Measurements from ENCODE around the gene UBE3D.
"Not testable (repeated sequence)": the region's sequence is repeated elsewhere in the genome, so short reads cannot be mapped to it uniquely, and the experiment has no call there.

The UBE3D gene

GRCh38 chr6:83055366-83055964 lies 10.2 kb downstream of the UBE3D start:
- DNase-seq (ENCODE audit: low read depth in 2 of 2): peak in 1 of 2 donors; percentile 6

- DNase-seq (ENCODE audit: low read depth in 2 of 2): no peak
Observed at GRCh38 chr6:83053678-83054077, 12.0 kb downstream of the UBE3D start.

DNA sequence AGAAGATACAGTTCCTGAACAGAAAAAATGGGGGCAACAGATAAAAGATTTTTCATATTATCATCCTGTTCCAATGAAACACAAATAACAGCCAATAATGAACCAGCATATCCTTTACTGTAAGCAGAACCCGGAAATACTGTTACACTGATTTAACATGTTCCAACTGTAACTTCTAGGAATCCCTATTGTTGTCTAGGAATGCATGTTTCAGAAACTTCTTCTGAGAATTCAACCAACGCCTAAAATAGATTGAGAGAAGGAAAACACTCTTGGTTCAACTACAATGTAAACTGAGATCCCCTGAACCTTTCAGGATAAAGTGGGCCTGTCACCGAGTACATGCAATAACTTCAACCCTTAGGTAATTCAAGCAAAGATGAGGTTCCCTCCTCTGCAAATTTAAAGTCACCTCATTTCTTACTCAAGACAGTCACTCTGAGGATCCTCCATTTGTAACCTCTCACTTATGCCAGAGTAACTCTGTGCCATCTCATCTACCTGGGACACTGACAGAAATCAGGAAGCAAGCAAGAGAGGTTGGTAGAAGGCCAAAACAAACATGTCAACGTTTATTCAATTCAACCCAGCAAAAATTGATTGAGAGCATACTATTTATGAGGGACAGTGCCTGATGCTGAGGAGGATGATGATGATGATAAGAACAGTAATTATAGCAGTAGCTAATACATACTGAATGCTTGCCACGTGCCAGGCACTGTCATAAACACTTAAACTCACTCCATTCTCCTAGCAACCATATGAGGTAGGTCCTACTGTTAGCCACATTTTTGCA lies 14.1 kb downstream of the UBE3D start:
- DNase-seq (ENCODE audit: low read depth in 2 of 2): no peak

DNA sequence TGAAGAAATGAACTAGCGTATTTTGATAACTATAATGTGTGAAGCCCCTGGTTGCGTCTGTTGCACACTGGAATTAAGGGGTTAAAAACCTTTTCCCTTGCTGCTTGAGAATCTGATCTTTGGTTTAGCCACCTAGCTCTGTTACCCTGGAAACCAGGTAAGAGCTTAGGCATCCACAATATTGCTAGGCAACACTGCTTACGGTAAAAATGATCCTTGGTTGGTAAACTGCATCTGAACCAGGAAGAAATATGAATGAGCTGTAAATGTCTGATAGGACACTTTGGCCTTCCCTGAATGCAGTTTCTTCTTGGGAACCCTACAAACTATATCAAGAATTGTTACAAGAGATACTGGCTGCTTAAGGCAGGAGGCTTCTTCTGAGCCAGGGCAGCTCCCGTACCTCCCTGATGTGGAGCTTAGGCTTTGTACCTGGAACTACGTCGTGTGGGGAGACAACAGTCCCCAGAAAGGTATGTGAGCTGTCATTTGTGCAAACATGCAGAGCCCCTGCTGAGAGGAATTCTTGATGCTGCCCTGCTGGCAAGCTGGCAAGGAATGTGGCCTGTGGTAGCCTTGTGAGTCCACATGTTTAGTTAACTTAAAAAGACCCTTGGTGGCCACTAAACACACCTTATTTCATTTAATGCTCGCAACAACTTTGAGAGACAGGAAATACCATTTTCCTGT lies 18.4 kb downstream of the UBE3D start:
- no peak for DNase-seq (ENCODE audit: low read depth in 2 of 2)

DNA sequence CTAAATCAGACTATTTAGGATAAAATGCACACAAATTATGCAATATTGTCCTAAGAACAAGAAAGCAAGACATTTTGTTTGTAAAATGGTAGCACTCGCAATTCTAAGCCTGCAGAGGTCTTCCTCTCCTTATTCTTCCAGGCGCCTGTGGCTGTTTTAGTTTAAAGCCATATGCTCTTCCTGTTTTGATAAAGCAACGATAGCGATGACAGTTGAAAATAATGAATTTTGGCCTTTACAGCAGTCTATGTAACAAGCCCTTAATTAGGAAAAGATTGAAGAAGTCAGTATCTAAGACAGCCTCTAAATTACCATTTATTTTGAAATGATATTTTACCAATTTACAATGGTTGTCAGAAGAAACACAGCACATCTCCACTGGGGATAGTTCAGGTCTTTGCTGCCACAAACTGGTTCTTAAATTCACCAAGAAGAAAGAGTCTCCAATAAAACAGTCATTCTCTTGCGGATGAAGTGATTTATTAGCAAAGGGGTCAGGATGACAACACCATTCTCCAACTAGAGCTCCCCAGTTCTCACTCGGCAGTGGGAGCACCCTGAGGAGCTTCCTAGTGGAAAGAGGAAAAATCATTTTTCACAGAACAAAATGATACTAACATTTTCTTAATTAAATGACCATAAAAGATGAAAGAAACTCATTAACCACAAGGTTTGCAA lies 21.4 kb downstream of the UBE3D start:
- DNase-seq (ENCODE audit: low read depth in 2 of 2): no peak

GRCh38 chr6:83042467-83043053 lies 23.1 kb downstream of the UBE3D start:
- no peak for DNase-seq (ENCODE audit: low read depth in 2 of 2)

- DNase-seq (ENCODE audit: low read depth in 2 of 2): no peak
Observed at GRCh38 chr6:83038246-83038645, 27.4 kb downstream of the UBE3D start.

DNA sequence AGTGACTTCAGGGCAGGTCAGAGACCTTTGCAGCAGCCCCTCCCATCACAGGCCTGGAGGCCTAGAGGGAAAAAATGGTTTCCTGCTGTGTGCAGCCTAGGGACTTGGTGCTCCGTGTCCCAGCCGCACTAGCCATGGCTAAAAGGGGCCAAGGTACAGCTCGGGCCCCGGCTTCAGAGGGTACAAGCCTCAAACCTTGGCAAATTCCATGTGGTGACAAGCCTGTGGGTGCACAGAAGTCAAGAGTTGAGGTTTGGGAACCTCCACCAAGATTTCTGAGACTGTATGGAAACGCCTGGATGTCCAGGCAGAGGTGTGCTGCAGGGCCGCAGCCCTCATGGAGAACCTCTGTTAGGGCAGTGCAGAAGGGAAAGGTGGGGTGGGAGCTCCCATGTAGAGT lies 34.0 kb downstream of the UBE3D start:
- no peak for DNase-seq (ENCODE audit: low read depth in 2 of 2)

GRCh38 chr6:83019741-83020140 lies 45.9 kb downstream of the UBE3D start:
- no peak for DNase-seq (ENCODE audit: low read depth in 2 of 2)

GRCh38 chr6:83011131-83011530 lies 54.5 kb downstream of the UBE3D start:
- DNase-seq (ENCODE audit: low read depth in 2 of 2): not testable (repeated sequence)

DNA sequence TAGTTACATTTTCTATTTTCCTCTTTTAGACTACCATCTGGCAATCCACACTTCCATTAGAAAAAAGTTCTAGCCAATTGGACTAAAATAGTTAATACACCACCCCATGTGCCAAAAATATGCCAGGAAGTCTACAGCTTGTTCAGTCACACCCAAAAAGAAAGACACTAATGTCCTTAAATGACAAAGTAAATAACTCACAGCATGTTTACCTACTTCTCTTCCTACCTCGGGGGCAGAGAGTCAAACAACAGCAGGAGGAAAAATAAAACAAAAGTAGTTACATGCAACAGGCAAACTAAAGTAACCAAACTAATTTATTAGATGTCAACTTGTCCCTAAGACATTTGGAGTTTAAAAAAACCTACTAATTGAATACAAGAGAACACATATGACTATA lies 57.0 kb downstream of the UBE3D start:
- no peak for DNase-seq (ENCODE audit: low read depth in 2 of 2)

GRCh38 chr6:83006270-83006905 lies 59.3 kb downstream of the UBE3D start:
- no peak for DNase-seq (ENCODE audit: low read depth in 2 of 2)

- no peak for DNase-seq (ENCODE audit: low read depth in 2 of 2)
Observed at GRCh38 chr6:82996156-82996555, 69.5 kb downstream of the UBE3D start.

- no peak for DNase-seq (ENCODE audit: low read depth in 2 of 2)
Observed at GRCh38 chr6:82995066-82995465, 70.6 kb downstream of the UBE3D start.

DNA sequence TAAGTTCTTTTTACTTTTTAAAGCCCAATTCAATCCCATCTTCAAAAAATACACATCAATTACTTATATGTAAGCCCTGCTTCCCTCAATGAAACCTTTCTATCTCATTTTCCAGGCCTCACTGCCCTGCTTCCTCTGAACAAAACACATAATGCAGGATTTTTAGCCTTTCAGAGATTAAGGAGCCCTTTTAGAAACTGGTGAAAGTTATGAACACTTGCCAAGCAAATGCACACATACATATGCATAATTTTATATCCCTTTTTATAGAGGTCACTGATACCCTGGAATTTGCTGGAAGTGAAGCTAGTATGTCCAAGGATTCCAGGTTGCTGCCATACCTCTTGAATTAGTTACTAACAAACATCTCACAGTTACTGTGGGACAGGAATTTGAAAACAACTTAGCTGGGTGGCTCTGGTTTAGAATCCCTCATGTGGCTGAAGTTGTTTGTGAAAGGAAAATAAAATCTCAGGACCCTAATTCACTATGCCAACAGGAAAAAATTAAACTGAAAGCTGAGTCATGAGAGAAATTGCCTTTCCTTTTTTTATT lies 75.8 kb downstream of the UBE3D start:
- no peak for DNase-seq (ENCODE audit: low read depth in 2 of 2)

- no peak for DNase-seq (ENCODE audit: low read depth in 2 of 2)
Observed at GRCh38 chr6:82988930-82989351, 76.7 kb downstream of the UBE3D start.

DNA sequence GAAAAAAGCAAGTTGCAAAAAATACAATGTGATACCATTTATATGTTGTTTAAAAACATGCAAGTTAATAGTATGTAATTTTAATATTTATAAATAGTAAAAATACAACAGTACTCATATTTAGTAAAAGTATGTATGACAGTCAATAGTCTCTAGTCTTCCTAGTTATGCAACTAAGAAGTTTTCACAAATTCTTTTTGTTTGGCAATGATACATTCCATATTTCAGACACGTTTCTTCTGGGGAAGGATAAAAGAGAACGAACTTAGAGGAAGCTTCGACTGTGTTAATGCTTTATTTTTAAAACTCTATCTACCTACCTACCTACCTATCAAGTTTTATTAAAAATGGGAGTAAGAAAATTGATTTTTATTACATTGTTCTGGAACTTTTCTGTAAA lies 77.7 kb downstream of the UBE3D start:
- no peak for DNase-seq (ENCODE audit: low read depth in 2 of 2)

GRCh38 chr6:82987416-82987815 lies 78.2 kb downstream of the UBE3D start:
- no peak for DNase-seq (ENCODE audit: low read depth in 2 of 2)

- no peak for DNase-seq (ENCODE audit: low read depth in 2 of 2)
Observed at GRCh38 chr6:82984720-82985119, 80.9 kb downstream of the UBE3D start.

- no peak for DNase-seq (ENCODE audit: low read depth in 2 of 2)
Observed at GRCh38 chr6:82980086-82980485, 85.6 kb downstream of the UBE3D start.

GRCh38 chr6:82979657-82980056 lies 86.0 kb downstream of the UBE3D start:
- no peak for DNase-seq (ENCODE audit: low read depth in 2 of 2)

Data from stimulated activated CD4-positive, alpha-beta T cell treated with anti-CD3 and anti-CD28 coated beads, Interleukin-4, amount 100 ng/mL, for 48 hours (primary cell).